Choroid plexus epithelial cell (primary cell): ENCODE measurements around the gene HID1.
A peak's percentile ranks its signal among the peaks of the same experiment; 100 is the strongest.

Source experiments
- DNase-seq: peaks from one replicate; pipeline ENCODE4 v3.0.0-alpha.2; 2010; ENCODE audit warnings: low read depth
- H3K4me3 ChIP-seq: 2 replicates; pipeline ENCODE4 v1.5.1; 2011; ENCODE audit warnings: low read depth, mild to moderate bottlenecking, control low read depth, low read length, moderate library complexity
- CTCF ChIP-seq: conservative IDR thresholded peaks from 2 replicates; pipeline ENCODE4 v1.5.1; 2011; ENCODE audit warnings: low read depth, mild to moderate bottlenecking, control low read depth, inconsistent platforms, low read length, moderate library complexity

Gene HID1

DNA sequence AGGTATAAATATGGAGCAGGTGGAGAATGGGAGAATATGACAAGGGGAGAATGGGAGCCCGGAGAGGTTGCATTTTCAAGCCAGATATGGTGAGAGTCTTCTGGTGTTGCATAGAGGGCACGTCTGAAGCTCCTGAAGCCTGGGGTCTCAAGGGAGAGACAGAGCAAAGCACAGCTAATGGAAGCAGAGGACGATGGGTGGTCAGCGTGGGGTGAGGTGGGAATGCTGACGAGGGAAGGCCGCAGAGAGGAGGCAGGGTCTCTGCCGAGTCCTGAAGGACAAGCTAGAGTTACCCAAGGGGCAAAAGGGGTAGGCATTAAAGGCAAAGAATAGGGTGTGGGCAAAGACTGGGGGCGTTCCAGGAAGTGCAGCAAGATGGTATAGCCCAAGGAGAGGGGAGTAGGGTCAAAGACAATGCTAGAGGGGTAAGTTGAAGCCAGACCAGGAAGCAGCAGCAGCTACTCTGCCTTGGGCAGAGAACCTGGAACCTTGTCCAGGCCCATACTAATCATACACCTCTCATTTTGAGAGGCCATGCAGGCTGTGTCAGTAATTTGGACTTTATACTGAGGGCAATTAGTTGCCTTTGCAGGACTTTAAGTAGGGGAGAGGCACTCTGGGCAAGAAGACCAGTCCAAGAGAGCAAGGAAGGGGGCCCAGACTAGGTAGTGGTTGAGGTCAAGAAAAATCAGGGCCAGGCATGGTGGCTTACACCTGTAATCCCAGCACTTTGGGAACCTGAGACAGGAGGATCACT lies 34.2 kb downstream of the HID1 start:
- no peak for DNase-seq
- no peak overlapping the region for H3K4me3 ChIP-seq
- TF ChIP-seq CTCF = no peak

GRCh38 chr17:74937064-74938051 lies 35.2 kb downstream of the HID1 start:
- no peak overlapping the region for H3K4me3 ChIP-seq
- DNase-seq = peak; percentile 4
- TF ChIP-seq CTCF = no peak

DNA sequence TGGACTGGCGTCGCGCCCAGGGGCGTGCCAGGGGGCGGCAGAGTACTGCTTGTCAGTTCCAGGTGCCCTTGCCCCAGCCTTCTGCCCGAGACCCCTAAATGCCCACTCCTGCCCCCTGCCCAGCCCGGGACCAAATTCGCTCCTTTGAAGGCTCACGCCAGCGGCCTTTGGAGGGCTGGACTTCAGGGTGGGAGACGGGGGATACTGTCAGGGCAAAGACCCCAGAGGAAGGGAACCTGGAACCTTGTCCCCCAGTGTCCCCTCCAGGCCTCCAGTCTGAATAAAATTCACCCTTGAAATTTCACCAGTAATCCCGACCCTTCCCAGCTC lies 36.1 kb downstream of the HID1 start:
- no peak for TF ChIP-seq CTCF
- H3K4me3 ChIP-seq = no peak overlapping the region
- DNase-seq = no peak

- no peak within 1 kb of the TSS for H3K4me3 ChIP-seq
- no peak for TF ChIP-seq CTCF
These were observed 36.7 kb downstream of the HID1 start, which contains the start of gene OTOP3 for GRCh38 chr17:74935585-74936469. Gene OTOP3, plus strand, starts transcription at chr17:74935898. Its CDS starts 24 bp downstream, at chr17:74935922.

DNA sequence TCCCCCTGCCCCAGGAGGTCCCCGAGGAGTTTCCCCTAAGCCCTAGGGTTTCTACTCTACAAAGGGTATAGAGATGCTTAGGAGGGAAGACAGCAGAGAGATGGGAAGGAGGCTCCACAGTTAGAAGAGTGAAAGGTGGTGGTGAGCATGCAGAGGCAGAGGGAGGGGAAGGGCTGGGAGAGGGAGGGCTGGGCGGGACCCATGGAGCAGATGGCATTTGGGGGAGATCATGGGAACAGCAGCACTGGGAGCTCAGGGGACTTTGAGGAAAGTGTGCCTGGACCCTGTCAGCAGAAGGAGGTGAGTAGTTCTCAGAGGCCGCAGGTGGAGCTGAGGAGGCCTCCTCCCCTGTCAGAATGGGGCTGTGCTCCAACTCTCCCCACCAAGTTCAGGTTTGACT lies 37.5 kb downstream of the HID1 start:
- TF ChIP-seq CTCF = no peak
- H3K4me3 ChIP-seq = no peak overlapping the region
- DNase-seq = no peak

More at GRCh38 chr17:74935585-74936469, 36.7 kb downstream of the HID1 start, which contains the start of gene OTOP3:
- no peak for DNase-seq

GRCh38 chr17:74930535-74931036 lies 42.0 kb downstream of the HID1 start:
- H3K4me3 ChIP-seq = no peak overlapping the region
- no peak for TF ChIP-seq CTCF
- DNase-seq = no peak
